Peyer's patch (tissue), 4 donors: ENCODE data around the gene ARMC2.

Experiments
- CTCF ChIP-seq, 6 experiments: fragments of 450-650 bp in 4 of 6; fragments of 200-600 bp in 2 of 6; sonication (generic) in 1 of 6; IDR thresholded peaks; one replicate each; pipeline ENCODE4 v1.5.1; 2017 to 2019; ENCODE audit warnings: antibody characterized with exemption in 6 of 6, mild to moderate bottlenecking in 3 of 6, moderate library complexity in 1 of 6
- POLR2A ChIP-seq, 2 donors: fragments of 450-650 bp; IDR thresholded peaks; one replicate each; pipeline ENCODE4 v1.5.1; 2017; ENCODE audit warnings: antibody characterized with exemption in 2 of 2, mild to moderate bottlenecking in 2 of 2, moderate library complexity in 2 of 2

- TF ChIP-seq POLR2A (IDR thresholded peaks at IDR 0.05) (no peak), CTCF (IDR thresholded peaks at IDR 0.05) (no peak)
Observed at GRCh38 chr6:108903796-108904195, 55.6 kb downstream of the ARMC2 start.
